B cell (primary cell): Measurements from ENCODE around the gene FMNL2.

Source experiments
- EZH2 ChIP-seq: IDR thresholded peaks from 2 replicates; pipeline ENCODE4 v1.6.1; 2012; ENCODE audit warnings: borderline replicate concordance, low read depth, mild to moderate bottlenecking, moderate library complexity, low read length; ENCODE audit not compliant: insufficient read depth, poor library complexity, severe bottlenecking
- TF ChIP-seq, protein P1 (sequence below): fragments of 200-600 bp; IDR thresholded peaks from one replicate; pipeline ENCODE4 v1.8.0; 2022; ENCODE audit warnings: antibody characterized with exemption, mild to moderate bottlenecking

DNA sequence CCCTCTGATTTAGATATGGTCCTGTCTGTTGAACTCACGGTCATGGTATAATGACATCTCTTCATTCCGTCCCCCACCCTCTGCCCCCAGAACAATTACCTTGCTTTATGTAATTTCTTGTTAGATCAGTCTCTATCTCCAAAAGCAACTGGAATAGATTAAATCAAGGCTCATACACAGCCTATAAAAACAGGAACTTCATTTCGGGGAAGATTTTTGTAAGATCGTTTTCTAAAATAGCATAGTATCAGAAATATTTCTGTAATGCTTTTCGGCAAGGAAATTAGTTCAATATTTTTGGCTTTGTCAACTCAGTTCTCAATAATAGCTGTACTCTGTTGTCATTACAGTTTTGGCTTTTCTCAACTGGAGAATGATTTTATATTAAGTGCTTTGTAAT, 157.2 kb downstream of the FMNL2 start:
- TF ChIP-seq, protein P1, sequence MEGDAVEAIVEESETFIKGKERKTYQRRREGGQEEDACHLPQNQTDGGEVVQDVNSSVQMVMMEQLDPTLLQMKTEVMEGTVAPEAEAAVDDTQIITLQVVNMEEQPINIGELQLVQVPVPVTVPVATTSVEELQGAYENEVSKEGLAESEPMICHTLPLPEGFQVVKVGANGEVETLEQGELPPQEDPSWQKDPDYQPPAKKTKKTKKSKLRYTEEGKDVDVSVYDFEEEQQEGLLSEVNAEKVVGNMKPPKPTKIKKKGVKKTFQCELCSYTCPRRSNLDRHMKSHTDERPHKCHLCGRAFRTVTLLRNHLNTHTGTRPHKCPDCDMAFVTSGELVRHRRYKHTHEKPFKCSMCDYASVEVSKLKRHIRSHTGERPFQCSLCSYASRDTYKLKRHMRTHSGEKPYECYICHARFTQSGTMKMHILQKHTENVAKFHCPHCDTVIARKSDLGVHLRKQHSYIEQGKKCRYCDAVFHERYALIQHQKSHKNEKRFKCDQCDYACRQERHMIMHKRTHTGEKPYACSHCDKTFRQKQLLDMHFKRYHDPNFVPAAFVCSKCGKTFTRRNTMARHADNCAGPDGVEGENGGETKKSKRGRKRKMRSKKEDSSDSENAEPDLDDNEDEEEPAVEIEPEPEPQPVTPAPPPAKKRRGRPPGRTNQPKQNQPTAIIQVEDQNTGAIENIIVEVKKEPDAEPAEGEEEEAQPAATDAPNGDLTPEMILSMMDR = no peak
- no peak for TF ChIP-seq EZH2
